CD14-positive monocyte (primary cell): ENCODE measurements around the gene CLDN7. TPM values are rescaled to one million over a fixed set of nuclear protein-coding genes. Genes with fewer than 3 reads are reported as not detected.

Experiments used
- DNase-seq, 3 donors: peaks; one replicate each; pipeline ENCODE4 v3.0.0-alpha.2; 2011 to 2022
- H2AFZ ChIP-seq: 2 replicates; pipeline ENCODE4 v1.6.0; 2012; ENCODE audit warnings: mild to moderate bottlenecking, low read depth, low read length, inconsistent platforms; ENCODE audit not compliant: insufficient read depth, poor library complexity, severe bottlenecking
- H3K27ac ChIP-seq, 2 donors: 1 replicate in 1 of 2; 2 replicates in 1 of 2; pipeline ENCODE4 v1.5.1; 2012 to 2013; ENCODE audit warnings: low read length in 2 of 2, control low read depth in 1 of 2, inconsistent platforms in 1 of 2, low read depth in 1 of 2, mild to moderate bottlenecking in 1 of 2
- H3K27me3 ChIP-seq, 2 donors: one replicate each; pipeline versions ENCODE4 v1.6.0 to v1.6.1; 2011 to 2013; ENCODE audit warnings: low read length in 2 of 2; ENCODE audit not compliant: control insufficient read depth in 2 of 2, insufficient read depth in 2 of 2
- H3K36me3 ChIP-seq, 2 donors: replicated peaks in 1 of 2; 1 replicate in 1 of 2; 2 replicates in 1 of 2; pipeline versions ENCODE4 v1.5.1 to v1.6.1; 2012 to 2013; ENCODE audit warnings: low read length in 2 of 2, control low read depth in 1 of 2, inconsistent platforms in 1 of 2, mild to moderate bottlenecking in 1 of 2; ENCODE audit not compliant: insufficient read depth in 2 of 2, control insufficient read depth in 1 of 2
- H3K4me1 ChIP-seq, 2 donors: 1 replicate in 1 of 2; 2 replicates in 1 of 2; pipeline versions ENCODE4 v1.5.1 to v1.6.1; 2012 to 2013; ENCODE audit warnings: low read length in 2 of 2, control low read depth in 1 of 2, inconsistent platforms in 1 of 2, mild to moderate bottlenecking in 1 of 2, moderate library complexity in 1 of 2; ENCODE audit not compliant: insufficient read depth in 2 of 2, control insufficient read depth in 1 of 2
- H3K4me2 ChIP-seq: replicated peaks from 2 replicates; pipeline ENCODE3; 2012; ENCODE audit warnings: low read length, moderate library complexity, mild to moderate bottlenecking; ENCODE audit not compliant: poor library complexity, severe bottlenecking; ENCODE audit errors: extremely low read depth
- H3K4me3 ChIP-seq, 3 experiments: fragments of 200-600 bp in 1 of 3; sonication (generic) in 1 of 3; replicated peaks in 1 of 3; 1 replicate in 2 of 3; 2 replicates in 1 of 3; pipeline ENCODE4 v1.5.1; 2011 to 2013; ENCODE audit warnings: low read length in 3 of 3, mild to moderate bottlenecking in 3 of 3, control low read depth in 2 of 3, low read depth in 2 of 3, inconsistent platforms in 1 of 3, moderate library complexity in 1 of 3
- H3K79me2 ChIP-seq: 2 replicates; pipeline ENCODE4 v1.6.0; 2012; ENCODE audit warnings: mild to moderate bottlenecking, control low read depth, inconsistent platforms, low read length, moderate library complexity; ENCODE audit not compliant: insufficient read depth
- H3K9ac ChIP-seq: 2 replicates; pipeline ENCODE4 v1.6.0; 2017; ENCODE audit warnings: low read length, mild to moderate bottlenecking; ENCODE audit not compliant: insufficient read depth, poor library complexity, severe bottlenecking
- H3K9me3 ChIP-seq, 2 donors: replicated peaks in 1 of 2; 1 replicate in 1 of 2; 2 replicates in 1 of 2; pipeline versions ENCODE4 v1.5.1 to v1.6.1; 2012 to 2013; ENCODE audit warnings: low read length in 2 of 2, control low read depth in 1 of 2; ENCODE audit not compliant: control insufficient read depth in 1 of 2, insufficient read depth in 1 of 2
- H4K20me1 ChIP-seq: 2 replicates; pipeline ENCODE4 v1.6.0; 2012; ENCODE audit warnings: mild to moderate bottlenecking, low read length, control low read depth, moderate library complexity; ENCODE audit not compliant: insufficient read depth
- H3K27ac Mint-ChIP-seq, 7 donors: one replicate each; pipeline ENCODE4 v1.8.0; 2020; ENCODE audit warnings: mild to moderate bottlenecking in 7 of 7, mixed read lengths in 7 of 7, moderate library complexity in 6 of 7, inconsistent platforms in 2 of 7
- H3K27me3 Mint-ChIP-seq, 3 donors: one replicate each; pipeline ENCODE4 v1.8.0; 2021 to 2022; ENCODE audit warnings: low read depth in 3 of 3, mild to moderate bottlenecking in 3 of 3, mixed read lengths in 3 of 3, moderate library complexity in 3 of 3, inconsistent platforms in 1 of 3
- H3K36me3 Mint-ChIP-seq, 2 donors: one replicate each; pipeline ENCODE4 v1.8.0; 2020; ENCODE audit warnings: mixed read lengths in 2 of 2, inconsistent platforms in 1 of 2, mild to moderate bottlenecking in 1 of 2
- H3K4me1 Mint-ChIP-seq: one replicate; pipeline ENCODE4 v1.8.0; 2020; ENCODE audit warnings: mild to moderate bottlenecking, mixed read lengths
- H3K4me3 Mint-ChIP-seq, 2 donors: one replicate each; pipeline ENCODE4 v1.8.0; 2020; ENCODE audit warnings: mild to moderate bottlenecking in 2 of 2, mixed read lengths in 2 of 2, moderate library complexity in 1 of 2
- H3K9me3 Mint-ChIP-seq, 7 donors: one replicate each; pipeline ENCODE4 v1.8.0; 2020 to 2022; ENCODE audit warnings: mixed read lengths in 7 of 7, mild to moderate bottlenecking in 6 of 7, moderate library complexity in 6 of 7, inconsistent platforms in 2 of 7
- CTCF ChIP-seq: fragments of 200-600 bp; IDR thresholded peaks from one replicate; pipeline ENCODE4 v1.8.0; 2022; ENCODE audit warnings: antibody characterized with exemption, mild to moderate bottlenecking
- WGBS: methylation state at CpG from one replicate; pipeline ENCODE4 v1.1.5; 2013; ENCODE audit warnings: missing lambda C conversion rate; ENCODE audit not compliant: insufficient coverage; 5-methylcytosine and 5-hydroxymethylcytosine counted together
- intact Hi-C, 2 donors: fragments of 100-400 bp; cut with micrococcal nuclease; formaldehyde crosslinking; loops; one replicate each; pipeline versions ENCODE4 v1.15.0 to v1.15.1; 2023
- polyA plus RNA-seq, 3 donors: library from polyadenylated mRNA; depleted of rRNA in 1 of 3; unstranded in 2 of 3; stranded (reverse) in 1 of 3; fragments of 300-500 nt in 2 of 3; fragments of >200 nt in 1 of 3; fragmentation: Illumina TruSeq in 2 of 3; gene quantifications; 1 replicate in 2 of 3; 2 replicates in 1 of 3; pipeline ENCODE4 v1.2.3, GENCODE V29; 2012 to 2021

The CLDN7 gene
- polyA plus RNA-seq, 3 donors, result 0.49 to 13.4 (median 2.1) TPM

- peaks cover 35 to 58% of the 10 kb centered on the region in 2 donors for H3K36me3 ChIP-seq
- no peak overlapping the region for H3K9ac ChIP-seq
- no peak overlapping the region for H3K4me3 ChIP-seq
- peaks cover 29% of the 10 kb centered on the region for H4K20me1 ChIP-seq
- H3K27ac ChIP-seq, result no peak overlapping the region
- no peak overlapping the region for H2AFZ ChIP-seq
- no peaks in the 10 kb centered on the region for H3K9me3 ChIP-seq
- Mint-ChIP-seq H3K4me1 (peaks cover 49% of the 10 kb centered on the region), H3K27ac (no peak overlapping the region), H3K36me3 (peaks cover 55 to 61% of the 10 kb centered on the region in 2 donors), H3K4me3 (no peak overlapping the region), H3K9me3 (peaks cover 0 to 1% (median 0%) of the 10 kb centered on the region in 7 donors), H3K27me3 (peaks cover 0 to 2% (median 0%) of the 10 kb centered on the region in 3 donors)
- DNase-seq, result no peak
- no peak for TF ChIP-seq CTCF
- H3K79me2 ChIP-seq, result peaks cover 54% of the 10 kb centered on the region
- H3K4me1 ChIP-seq, result peaks cover 45 to 54% of the 10 kb centered on the region in 2 donors
- H3K4me2 ChIP-seq, result no peak overlapping the region
- intact Hi-C loops, result loop anchor here in 1 of 2 donors (10.0 kb wide), 1 partner anchor 253 kb away; the partner anchor contains the start of genes POLR2A and SLC35G6
- WGBS, result 98% methylated on average over 5 of the region's 5 CpGs
- H3K27me3 ChIP-seq, result no peaks in the 10 kb centered on the region
These were observed 30.2 kb downstream of the CLDN7 start for GRCh38 chr17:7232114-7232513.

- H3K9me3 ChIP-seq, result no peaks in the 10 kb centered on the region
- intact Hi-C loops, result no loop called here
- Mint-ChIP-seq H3K27me3 (peaks cover 0 to 2% (median 0%) of the 10 kb centered on the region in 3 donors), H3K9me3 (no peaks in the 10 kb centered on the region), H3K27ac (no peak overlapping the region), H3K4me3 (no peak overlapping the region), H3K4me1 (peaks cover 23% of the 10 kb centered on the region), H3K36me3 (peaks cover 51 to 61% of the 10 kb centered on the region in 2 donors)
- peaks cover 38 to 63% of the 10 kb centered on the region in 2 donors for H3K36me3 ChIP-seq
- peaks cover 39% of the 10 kb centered on the region for H3K79me2 ChIP-seq
- peaks cover 21 to 28% of the 10 kb centered on the region in 2 donors for H3K4me1 ChIP-seq
- H3K27me3 ChIP-seq, result no peaks in the 10 kb centered on the region
- H4K20me1 ChIP-seq, result peaks cover 8% of the 10 kb centered on the region
- H3K4me3 ChIP-seq, result no peak overlapping the region
- WGBS, result 100% methylated on average over 8 of the region's 19 CpGs
- no peak overlapping the region for H3K27ac ChIP-seq
- DNase-seq, result no peak
- no peak overlapping the region for H3K4me2 ChIP-seq
- no peak for TF ChIP-seq CTCF
- no peak overlapping the region for H3K9ac ChIP-seq
- H2AFZ ChIP-seq, result no peak overlapping the region
These were observed 32.8 kb downstream of the CLDN7 start for GRCh38 chr17:7229504-7229903.
